Sciatic nerve (tissue), 2 donors: ENCODE measurements around the gene ZNF217. TPM values are rescaled to one million over a fixed set of nuclear protein-coding genes. Genes with fewer than 3 reads are reported as not detected.
"Not testable (repeated sequence)": the region's sequence is repeated elsewhere in the genome, so short reads cannot be mapped to it uniquely, and the experiment has no call there.

Source experiments
- ATAC-seq: fragments of 200-7000 bp; cut with Tn5 transposase; one replicate; pipeline ENCODE4 v1.9.1; 2020; ENCODE audit warnings: mild to moderate bottlenecking, moderate library complexity
- DNase-seq: peaks from one replicate; pipeline ENCODE4 v3.0.0-alpha.2; 2020; ENCODE audit warnings: low spot score
- intact Hi-C: fragments of 100-400 bp; cut with DNase I; formaldehyde crosslinking; loops from one replicate; pipeline ENCODE4 v1.14.2; 2022
- total RNA-seq: library from RNA; stranded (reverse); fragmentation: NEBNext Ultra II Directional; extraction: Animal tissue kit (Norgen Biotek cat#: 25700); gene quantifications from one replicate; pipeline ENCODE4 v1.2.1, GENCODE V29; 2021
- donor health status: DM: no; HTN: no; CAD: no.
- donor health status: DM: no; HTN: no; CAD: no.

ZNF217 gene
- total RNA-seq, 1 donor from 2014 or later: 34.9 TPM

- not testable (repeated sequence) for ATAC-seq
Measured at GRCh38 chr20:53521421-53521820, 72.2 kb downstream of the ZNF217 start.

GRCh38 chr20:53517146-53517545 lies 76.5 kb downstream of the ZNF217 start:
- ATAC-seq (no peak), DNase-seq (no peak)
- intact Hi-C loops: no loop called here

More at GRCh38 chr20:53521421-53521820, 72.2 kb downstream of the ZNF217 start:
- DNase-seq, intact Hi-C loops: not testable (repeated sequence)
